Measurements from ENCODE around the gene RASGEF1B. TPM values are rescaled to one million over a fixed set of nuclear protein-coding genes. Genes with fewer than 3 reads are reported as not detected.

Gene RASGEF1B
- total and polyA plus RNA-seq, 2 of the 13 experiments (the other 11 are each of a cell fraction or from before 2014, with no cell fraction given), result 0.04 TPM

GRCh38 chr4:81445196-81445595 is 26.5 kb downstream of the RASGEF1B start (continued):
- TF ChIP-seq ZHX2 (IDR thresholded peaks at IDR 0.05; ENCODE audit: low read depth) (no peak), ZHX2 (CRISPR knock-in tag; IDR thresholded peaks at IDR 0.05; ENCODE audit: borderline replicate concordance) (no peak), JUND (CRISPR knock-in tag; IDR thresholded peaks at IDR 0.05) (no peak), RFX5 (IDR thresholded peaks at IDR 0.05; ENCODE audit: low read depth, low read length) (no peak), THAP9 (CRISPR knock-in tag; IDR thresholded peaks at IDR 0.05; ENCODE audit: borderline replicate concordance) (no peak), DNMT1 (CRISPR knock-in tag; IDR thresholded peaks at IDR 0.05) (no peak)

Data from HepG2 (cell line).